ENCODE measurements around the gene AGAP1. TPM values are rescaled to one million over a fixed set of nuclear protein-coding genes. Genes with fewer than 3 reads are reported as not detected.
"Not testable (repeated sequence)": the region's sequence is repeated elsewhere in the genome, so short reads cannot be mapped to it uniquely, and the experiment has no call there.

AGAP1 gene
- total RNA-seq, 1 experiment from 2014 or later, result 23.4 TPM

DNA sequence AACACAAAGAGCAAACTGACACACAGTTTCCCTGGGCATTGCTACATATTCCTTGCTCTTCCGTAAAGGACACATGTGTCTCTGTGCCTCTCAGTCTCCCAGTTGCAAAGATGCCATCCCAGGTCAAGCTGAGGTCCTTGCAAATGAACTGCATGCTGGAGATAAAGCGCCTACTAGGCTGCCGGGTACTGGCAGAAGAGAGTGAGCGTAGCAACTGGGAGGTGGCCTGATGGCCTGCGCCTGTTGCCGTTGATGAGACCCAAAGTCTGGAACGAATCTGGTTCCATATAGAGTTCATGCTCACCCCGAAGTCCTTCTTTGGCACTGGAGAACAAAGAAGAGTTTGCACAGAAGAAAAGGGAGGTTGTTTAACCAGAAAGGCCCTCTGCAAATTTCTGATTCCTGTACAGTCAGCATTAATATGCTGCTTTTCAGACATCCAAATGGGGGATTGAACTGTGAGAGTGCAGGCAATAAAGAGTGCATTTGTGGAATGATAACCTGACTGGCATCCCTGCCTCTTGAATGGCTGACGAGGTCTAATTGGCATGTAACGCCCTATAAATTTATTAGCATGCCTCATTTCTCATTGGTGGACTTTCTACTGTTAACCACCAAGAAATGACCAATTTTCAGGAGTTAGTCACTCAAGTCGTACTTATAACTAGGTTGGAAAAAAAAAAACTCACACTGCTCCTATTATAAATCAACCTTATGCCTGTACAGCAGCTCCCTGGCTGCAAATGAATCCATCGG lies 595.6 kb downstream of the AGAP1 start:
- Histone ChIP-seq H3K36me3 (no peaks in the 10 kb centered on the region), H3K9me3 (replicated peaks) (no peaks in the 10 kb centered on the region), H3K27ac (no peak overlapping the region), H3K4me3 (no peak overlapping the region), H3K4me1 (replicated peaks) (peaks cover 9% of the 10 kb centered on the region), H3K27me3 (replicated peaks) (no peaks in the 10 kb centered on the region)
- no peak for DNase-seq (ENCODE audit: low read depth in 1 of 2, low spot score in 2 of 2)

DNA sequence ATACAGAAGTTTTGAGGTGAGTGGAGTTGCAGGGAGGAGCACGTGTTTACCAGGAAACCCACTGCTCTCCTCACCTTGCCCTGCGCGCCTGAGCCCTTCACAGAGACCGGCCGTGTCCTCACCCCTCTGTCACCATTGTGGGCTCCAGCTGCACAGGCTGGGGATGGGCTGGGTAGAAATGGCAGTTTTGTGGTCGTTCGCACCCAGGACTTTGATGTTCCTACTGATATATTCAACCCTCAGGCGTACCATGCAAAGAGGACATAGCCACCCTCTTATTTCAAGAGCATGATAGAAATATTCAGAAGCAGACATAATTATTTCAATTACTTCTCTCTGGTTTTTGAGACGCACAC lies 596.2 kb downstream of the AGAP1 start:
- Histone ChIP-seq H3K27me3 (replicated peaks) (no peaks in the 10 kb centered on the region), H3K9me3 (replicated peaks) (no peaks in the 10 kb centered on the region), H3K36me3 (no peaks in the 10 kb centered on the region), H3K4me1 (replicated peaks) (peaks cover 9% of the 10 kb centered on the region), H3K4me3 (no peak overlapping the region), H3K27ac (no peak overlapping the region)
- DNase-seq (ENCODE audit: low read depth in 1 of 2, low spot score in 2 of 2), result no peak

DNA sequence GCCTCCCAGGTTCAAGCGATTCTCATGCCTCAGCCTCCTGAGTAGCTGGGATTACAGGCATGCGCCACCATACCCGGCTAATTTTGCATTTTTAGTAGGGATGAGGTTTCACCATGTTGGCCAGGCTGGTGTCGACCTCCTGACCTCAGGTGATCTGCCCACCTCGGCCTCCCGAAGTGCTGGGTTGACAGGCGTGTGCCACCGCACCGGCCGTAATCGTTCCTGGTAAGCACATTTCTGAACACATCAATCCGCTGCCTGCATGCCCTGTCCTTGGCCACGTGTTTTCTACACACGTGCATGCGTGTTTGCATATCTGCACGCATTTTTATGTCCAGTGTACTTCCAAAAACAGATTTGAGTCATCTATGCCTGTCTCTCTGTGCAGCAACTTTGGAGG lies 597.0 kb downstream of the AGAP1 start:
- not testable (repeated sequence) for H3K4me3 ChIP-seq; H3K27me3 ChIP-seq (replicated peaks); H3K36me3 ChIP-seq; H3K9me3 ChIP-seq (replicated peaks); H3K27ac ChIP-seq; H3K4me1 ChIP-seq (replicated peaks); DNase-seq (ENCODE audit: low read depth in 1 of 2, low spot score in 2 of 2)

DNA sequence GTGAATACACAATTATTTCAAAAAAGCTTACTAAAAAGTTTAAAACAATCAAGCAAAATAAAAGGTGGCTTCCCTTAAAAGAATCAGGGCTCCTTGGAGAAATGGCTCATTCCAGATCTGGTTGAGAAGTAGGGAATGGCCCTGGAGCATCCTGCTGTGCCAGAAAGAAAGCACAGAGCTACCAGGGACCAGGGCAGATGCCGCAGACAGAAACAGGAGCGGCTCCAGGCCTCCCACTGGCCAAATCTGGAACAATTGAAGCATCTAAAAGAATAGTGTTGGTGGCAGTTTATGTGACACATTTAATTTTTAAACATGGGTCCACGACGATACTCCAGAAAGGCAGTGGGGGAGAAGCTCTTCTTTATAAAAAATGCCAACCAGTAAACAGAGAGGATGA lies 598.9 kb downstream of the AGAP1 start:
- no peak overlapping the region for H3K4me3 ChIP-seq
- H3K27me3 ChIP-seq (replicated peaks), result no peaks in the 10 kb centered on the region
- H3K27ac ChIP-seq, result no peak overlapping the region
- no peak for DNase-seq (ENCODE audit: low read depth in 1 of 2, low spot score in 2 of 2)
- peaks cover 9% of the 10 kb centered on the region for H3K4me1 ChIP-seq (replicated peaks)
- H3K9me3 ChIP-seq (replicated peaks), result no peaks in the 10 kb centered on the region
- no peaks in the 10 kb centered on the region for H3K36me3 ChIP-seq

DNA sequence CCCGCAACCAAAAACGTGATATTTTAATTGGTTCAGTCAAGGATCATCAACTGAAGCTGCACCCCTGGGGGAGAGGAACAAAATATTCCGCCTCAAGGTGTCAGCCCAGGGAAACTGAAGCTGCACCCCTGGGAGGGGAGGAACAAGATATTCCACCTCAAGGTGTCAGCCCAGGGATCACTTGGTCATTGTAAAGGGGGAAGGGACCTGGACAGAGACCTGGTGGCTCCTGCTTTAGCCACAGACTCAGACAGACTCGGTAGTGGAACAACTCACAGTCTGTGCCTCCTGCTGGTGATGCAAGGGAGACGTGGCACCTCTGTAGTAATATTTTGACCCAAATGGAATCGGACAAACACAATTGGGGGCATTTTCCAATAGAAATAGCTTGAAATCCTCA lies 599.3 kb downstream of the AGAP1 start:
- DNase-seq (ENCODE audit: low read depth in 1 of 2, low spot score in 2 of 2), result no peak
- Histone ChIP-seq H3K27ac (no peak overlapping the region), H3K9me3 (replicated peaks) (no peaks in the 10 kb centered on the region), H3K36me3 (no peaks in the 10 kb centered on the region), H3K4me1 (replicated peaks) (peaks cover 6% of the 10 kb centered on the region), H3K27me3 (replicated peaks) (no peaks in the 10 kb centered on the region), H3K4me3 (no peak overlapping the region)

DNA sequence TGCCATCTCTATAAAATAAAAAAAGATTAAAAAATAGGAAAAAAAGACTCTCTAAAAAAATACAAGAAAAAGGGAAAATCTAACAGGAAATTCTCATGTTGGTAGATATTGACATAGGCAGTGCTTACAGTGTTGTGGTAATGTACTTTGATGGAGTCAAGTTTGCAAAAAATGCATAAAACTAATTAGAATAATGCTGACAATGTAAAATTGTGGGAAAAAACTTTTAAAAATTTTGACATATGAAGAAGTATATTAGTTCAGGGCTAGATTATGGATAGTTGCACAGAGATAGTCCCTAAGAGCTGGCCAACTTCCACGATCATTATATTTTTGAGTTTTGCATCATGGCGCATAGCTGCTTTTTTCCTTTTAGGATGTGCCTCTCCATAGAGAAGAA lies 601.7 kb downstream of the AGAP1 start:
- no peaks in the 10 kb centered on the region for H3K27me3 ChIP-seq (replicated peaks)
- H3K9me3 ChIP-seq (replicated peaks), result no peaks in the 10 kb centered on the region
- H3K27ac ChIP-seq, result no peak overlapping the region
- no peaks in the 10 kb centered on the region for H3K4me1 ChIP-seq (replicated peaks)
- no peaks in the 10 kb centered on the region for H3K36me3 ChIP-seq
- DNase-seq (ENCODE audit: low read depth in 1 of 2, low spot score in 2 of 2), result no peak
- H3K4me3 ChIP-seq, result no peak overlapping the region

DNA sequence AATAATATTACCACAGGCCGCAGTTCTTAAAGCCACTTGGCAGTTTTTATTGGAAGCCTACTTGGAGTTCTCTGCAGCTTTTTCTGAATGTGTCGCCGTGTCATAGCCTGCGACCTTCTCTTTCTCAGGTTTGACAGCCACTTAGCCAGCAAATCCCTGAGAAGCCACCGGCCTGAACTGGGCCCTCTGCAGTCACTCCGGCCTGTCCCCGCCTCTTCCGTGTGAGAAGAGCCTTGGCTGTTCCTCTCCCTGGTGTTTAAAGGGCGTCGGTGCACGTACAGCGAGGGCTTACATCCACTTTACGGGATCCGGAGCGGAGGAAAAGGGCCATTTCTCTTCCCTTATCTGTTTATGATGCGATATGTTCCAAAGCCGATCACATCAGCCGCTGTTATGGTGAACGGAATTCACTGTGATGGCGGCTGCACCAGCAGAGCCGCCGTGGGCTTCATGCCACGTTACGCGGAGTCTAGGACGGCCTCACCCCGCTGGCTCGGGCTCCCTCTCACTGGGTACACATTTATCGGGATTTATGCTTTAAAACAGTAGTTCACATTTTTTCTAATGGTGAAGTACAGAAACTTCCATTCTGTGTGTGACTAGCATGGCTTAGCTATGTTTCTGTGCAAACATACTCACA lies 607.6 kb downstream of the AGAP1 start:
- DNase-seq (ENCODE audit: low read depth in 1 of 2, low spot score in 2 of 2), result no peak
- no peaks in the 10 kb centered on the region for H3K4me1 ChIP-seq (replicated peaks)
- no peaks in the 10 kb centered on the region for H3K27me3 ChIP-seq (replicated peaks)
- H3K4me3 ChIP-seq, result no peak overlapping the region
- no peak overlapping the region for H3K27ac ChIP-seq
- no peaks in the 10 kb centered on the region for H3K36me3 ChIP-seq
- H3K9me3 ChIP-seq (replicated peaks), result no peaks in the 10 kb centered on the region

DNA sequence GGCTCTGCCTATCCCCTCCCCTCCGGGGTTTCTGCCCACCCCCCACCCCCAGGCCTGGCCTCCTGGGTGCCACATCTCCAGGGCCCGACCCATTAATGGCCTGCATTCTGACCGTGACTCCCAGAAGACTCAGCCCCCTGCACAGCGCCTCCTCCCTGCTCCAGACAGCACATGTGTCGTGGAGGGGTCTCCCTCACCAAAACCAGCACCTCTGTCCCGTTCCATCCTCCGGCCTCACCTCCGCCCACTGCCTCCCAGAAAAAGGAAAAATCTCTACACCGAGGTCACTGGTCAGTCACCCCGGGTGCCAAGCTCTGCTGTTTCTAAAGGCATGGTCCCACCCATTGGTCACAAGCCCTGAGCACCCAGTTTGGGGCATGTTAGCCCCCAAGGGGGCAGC lies 609.1 kb downstream of the AGAP1 start:
- Histone ChIP-seq H3K9me3 (replicated peaks) (no peaks in the 10 kb centered on the region), H3K4me1 (replicated peaks) (no peaks in the 10 kb centered on the region), H3K4me3 (no peak overlapping the region), H3K36me3 (no peaks in the 10 kb centered on the region), H3K27me3 (replicated peaks) (no peaks in the 10 kb centered on the region), H3K27ac (no peak overlapping the region)
- no peak for DNase-seq (ENCODE audit: low read depth in 1 of 2, low spot score in 2 of 2)

DNA sequence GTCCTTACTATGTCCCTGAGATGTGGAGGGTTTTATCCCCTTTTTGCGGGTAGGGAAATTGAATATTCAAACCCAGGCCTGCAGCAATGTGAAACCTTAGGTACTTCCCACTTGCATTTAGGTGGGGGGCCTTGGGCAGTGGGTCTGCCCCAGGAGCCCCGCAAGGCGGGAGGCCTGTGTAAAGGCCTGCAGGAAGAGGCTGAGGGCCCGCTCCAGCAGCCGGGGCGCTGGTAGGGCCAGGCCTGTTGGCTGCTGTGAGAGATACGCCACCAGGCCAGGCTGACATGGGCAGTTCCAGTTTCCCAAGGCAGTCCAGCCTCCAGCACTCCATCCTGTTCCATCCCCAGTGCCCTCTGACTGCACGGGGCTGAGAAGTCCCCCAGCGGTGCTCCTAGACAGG lies 610.1 kb downstream of the AGAP1 start:
- DNase-seq (ENCODE audit: low read depth in 1 of 2, low spot score in 2 of 2), result no peak
- H3K27me3 ChIP-seq (replicated peaks), result no peaks in the 10 kb centered on the region
- H3K4me3 ChIP-seq, result no peak overlapping the region
- H3K4me1 ChIP-seq (replicated peaks), result no peaks in the 10 kb centered on the region
- no peak overlapping the region for H3K27ac ChIP-seq
- H3K36me3 ChIP-seq, result no peaks in the 10 kb centered on the region
- H3K9me3 ChIP-seq (replicated peaks), result no peaks in the 10 kb centered on the region

DNA sequence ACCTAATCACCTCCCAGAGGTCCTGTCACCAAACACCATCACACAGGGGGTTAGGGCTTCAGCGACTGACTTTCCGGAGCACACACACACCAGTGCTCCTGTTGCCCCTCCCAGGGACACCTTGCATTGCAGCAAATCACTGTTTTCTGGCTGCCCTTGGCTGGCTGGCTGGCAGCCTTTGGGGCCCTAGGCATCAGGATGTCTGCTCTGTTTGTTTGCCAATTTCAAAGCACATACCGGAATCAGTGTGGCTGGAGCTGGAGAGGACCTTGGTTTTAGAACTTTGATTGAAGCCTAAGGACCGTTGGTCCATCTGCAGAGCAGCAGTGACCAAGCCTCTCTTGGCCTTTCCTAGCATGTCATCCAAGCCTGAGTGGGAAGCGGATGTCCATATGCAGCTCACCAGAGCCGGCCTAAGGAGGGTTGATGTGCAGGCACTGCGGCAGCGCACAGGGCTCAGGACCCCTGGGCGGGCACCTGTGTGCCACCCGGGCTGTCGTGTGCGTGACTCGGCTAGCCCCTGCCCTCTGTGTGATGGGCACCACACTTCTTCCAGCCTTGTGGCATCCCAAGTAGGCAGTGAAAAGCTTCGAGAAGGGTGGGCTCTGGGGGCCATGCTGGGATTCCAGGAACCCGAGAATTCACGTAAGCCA lies 612.2 kb downstream of the AGAP1 start:
- Histone ChIP-seq H3K4me1 (replicated peaks) (no peaks in the 10 kb centered on the region), H3K4me3 (no peak overlapping the region), H3K27me3 (replicated peaks) (no peaks in the 10 kb centered on the region), H3K9me3 (replicated peaks) (no peaks in the 10 kb centered on the region), H3K27ac (no peak overlapping the region), H3K36me3 (no peaks in the 10 kb centered on the region)
- no peak for DNase-seq (ENCODE audit: low read depth in 1 of 2, low spot score in 2 of 2)

DNA sequence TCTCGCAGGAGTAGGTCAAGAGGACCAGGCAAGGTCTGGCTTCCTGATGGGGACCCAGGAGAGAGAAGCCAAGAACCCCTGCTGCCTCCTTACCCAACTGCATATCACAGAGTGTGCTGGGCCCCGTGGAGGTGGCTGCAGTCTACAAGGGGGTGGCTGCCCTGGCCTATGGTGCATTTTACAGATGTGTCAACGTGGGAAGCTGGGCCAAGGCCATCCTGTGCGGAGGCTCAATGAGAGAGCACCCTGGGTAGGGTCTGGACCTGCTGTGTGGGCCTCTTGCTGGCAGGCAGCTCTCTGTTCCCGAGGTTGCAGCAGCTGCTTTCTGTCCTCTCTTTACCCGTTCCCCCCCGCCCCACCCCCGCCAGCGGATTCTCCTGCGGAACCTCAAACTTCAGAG lies 612.9 kb downstream of the AGAP1 start:
- Histone ChIP-seq H3K27me3 (replicated peaks) (no peaks in the 10 kb centered on the region), H3K9me3 (replicated peaks) (no peaks in the 10 kb centered on the region), H3K4me1 (replicated peaks) (no peaks in the 10 kb centered on the region), H3K4me3 (no peak overlapping the region), H3K36me3 (no peaks in the 10 kb centered on the region), H3K27ac (no peak overlapping the region)
- DNase-seq (ENCODE audit: low read depth in 1 of 2, low spot score in 2 of 2), result no peak

DNA sequence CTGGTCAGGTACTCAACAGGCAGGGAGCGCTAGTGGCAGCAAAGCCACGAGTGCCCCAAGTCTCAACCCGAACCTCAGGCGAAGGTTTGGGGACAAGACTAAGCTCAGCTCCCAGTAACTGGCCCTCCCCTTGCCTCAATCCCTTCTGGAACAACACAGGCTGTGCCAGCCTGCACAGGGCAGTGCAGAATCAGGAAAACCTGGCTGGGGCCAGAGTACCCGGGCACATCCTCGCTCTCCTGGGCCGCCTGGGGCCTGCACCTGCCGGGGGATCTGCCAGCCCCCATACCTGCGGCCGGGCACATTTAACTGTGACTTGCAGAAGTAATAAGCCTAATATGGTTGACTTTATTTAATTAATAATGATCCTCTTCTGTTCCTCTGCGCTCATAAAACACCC lies 613.7 kb downstream of the AGAP1 start:
- Histone ChIP-seq H3K4me1 (replicated peaks) (no peaks in the 10 kb centered on the region), H3K9me3 (replicated peaks) (no peaks in the 10 kb centered on the region), H3K27ac (no peak overlapping the region), H3K27me3 (replicated peaks) (no peaks in the 10 kb centered on the region), H3K36me3 (no peaks in the 10 kb centered on the region), H3K4me3 (no peak overlapping the region)
- DNase-seq (ENCODE audit: low read depth in 1 of 2, low spot score in 2 of 2), result no peak

DNA sequence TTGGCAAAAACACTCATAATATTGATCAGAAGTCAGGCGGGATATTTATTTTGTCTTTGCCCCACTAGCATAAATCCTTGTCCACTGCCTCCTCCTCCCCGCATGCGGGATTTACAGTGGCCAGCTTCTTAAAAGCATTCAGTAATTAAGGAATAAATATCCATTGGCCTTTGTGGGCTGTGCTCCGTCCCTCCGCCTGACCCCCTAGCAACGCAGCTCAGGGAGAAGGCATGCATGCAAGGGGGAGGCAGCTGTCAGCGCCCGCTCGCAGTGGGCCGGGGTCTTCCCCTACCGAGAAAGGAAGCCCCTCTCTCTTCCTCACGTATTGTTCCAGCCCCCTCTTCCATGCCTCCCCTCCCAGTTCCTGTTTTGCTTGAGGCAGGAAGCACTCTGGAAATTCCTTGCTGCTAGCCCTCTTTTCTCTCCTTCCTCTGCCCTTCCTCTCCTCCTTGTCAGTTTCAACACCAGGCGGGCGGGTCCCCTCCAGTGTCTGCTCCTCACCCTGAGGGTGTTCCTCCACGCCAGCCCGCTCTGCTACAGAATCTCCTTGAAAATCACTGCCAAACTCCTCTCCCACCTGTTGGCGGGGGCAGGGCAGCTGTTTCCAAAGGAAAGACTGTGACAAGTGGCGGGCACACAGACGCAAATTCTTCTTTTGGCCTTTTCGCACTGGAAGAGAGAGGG lies 614.2 kb downstream of the AGAP1 start:
- Histone ChIP-seq H3K4me3 (no peak overlapping the region), H3K27ac (no peak overlapping the region), H3K27me3 (replicated peaks) (no peaks in the 10 kb centered on the region), H3K36me3 (no peaks in the 10 kb centered on the region), H3K9me3 (replicated peaks) (no peaks in the 10 kb centered on the region), H3K4me1 (replicated peaks) (no peaks in the 10 kb centered on the region)
- no peak for DNase-seq (ENCODE audit: low read depth in 1 of 2, low spot score in 2 of 2)

DNA sequence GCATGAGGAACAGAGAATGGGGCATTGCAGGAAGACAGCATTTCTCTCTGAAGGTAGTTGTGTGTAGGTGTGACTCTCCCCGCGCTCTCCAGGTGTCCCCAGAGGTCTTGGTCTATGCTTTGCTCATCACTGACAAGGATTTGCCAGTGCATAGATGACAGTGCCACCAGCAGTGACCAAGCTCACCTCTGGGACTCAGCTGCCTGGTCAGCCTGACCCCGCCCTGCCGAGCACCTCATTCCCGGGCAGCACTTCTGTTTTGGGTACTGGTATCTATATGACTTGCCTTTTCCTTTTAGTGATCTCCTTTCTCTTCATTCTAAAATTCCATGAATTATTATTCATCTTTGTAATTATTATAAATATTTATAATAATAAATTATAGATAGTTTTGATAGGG lies 615.2 kb downstream of the AGAP1 start:
- no peaks in the 10 kb centered on the region for H3K4me1 ChIP-seq (replicated peaks)
- no peaks in the 10 kb centered on the region for H3K36me3 ChIP-seq
- DNase-seq (ENCODE audit: low read depth in 1 of 2, low spot score in 2 of 2), result no peak
- no peaks in the 10 kb centered on the region for H3K27me3 ChIP-seq (replicated peaks)
- no peak overlapping the region for H3K4me3 ChIP-seq
- no peak overlapping the region for H3K27ac ChIP-seq
- no peaks in the 10 kb centered on the region for H3K9me3 ChIP-seq (replicated peaks)
